Brain microvascular endothelial cell (primary cell): ENCODE measurements around the gene LRSAM1.

ENCODE experiments used
- DNase-seq: peaks from one replicate; pipeline ENCODE4 v3.0.0-alpha.2; 2020
- H3K27ac ChIP-seq: fragments of 250-450 bp; sonication (Bioruptor Pico); 2 replicates; pipeline ENCODE4 v1.5.1; 2020; ENCODE audit warnings: mild to moderate bottlenecking, moderate library complexity
- H3K27me3 ChIP-seq: fragments of 250-450 bp; sonication (Bioruptor Pico); replicated peaks from 2 replicates; pipeline ENCODE4 v1.5.1; 2020; ENCODE audit warnings: mild to moderate bottlenecking
- H3K36me3 ChIP-seq: fragments of 250-450 bp; sonication (Bioruptor Pico); replicated peaks from 2 replicates; pipeline ENCODE4 v1.5.1; 2020; ENCODE audit warnings: mild to moderate bottlenecking
- H3K4me3 ChIP-seq: 2 replicates; pipeline ENCODE4 v1.5.1; 2011; ENCODE audit warnings: low read depth, mild to moderate bottlenecking, control low read depth, low read length, moderate library complexity
- in situ Hi-C: cut with HindIII; loops from 2 replicates; pipeline ENCODE4 v1.10.0; 2017; ENCODE audit warnings: low sequenced_read_pairs, low pct_ligation_motif_present
- TF ChIP-seq, protein P1 (sequence below): IDR thresholded peaks from 2 replicates; pipeline ENCODE4 v1.5.1; 2011; ENCODE audit warnings: low read depth, mild to moderate bottlenecking, moderate library complexity, low read length, control low read depth, inconsistent platforms; ENCODE audit errors: missing control alignments

Gene LRSAM1

DNA sequence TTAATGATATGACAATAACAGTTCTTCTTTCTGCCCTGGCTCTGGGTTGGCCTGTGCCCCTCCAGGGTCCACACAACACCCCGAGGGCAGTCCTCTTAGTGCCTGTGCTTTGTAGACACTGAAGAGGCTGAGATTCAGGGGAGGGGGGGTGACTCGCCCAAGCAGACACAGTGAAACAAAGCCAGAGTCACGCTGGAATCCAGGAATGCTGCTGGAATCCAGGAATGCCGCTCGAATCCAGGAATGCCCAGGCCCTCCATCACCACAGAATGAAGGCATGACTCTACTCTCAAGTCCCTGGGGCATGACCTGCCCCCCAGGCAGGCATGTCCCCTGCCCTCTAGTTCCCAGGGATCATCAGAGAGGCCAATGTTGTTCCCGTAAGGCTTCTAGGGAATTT lies 73.1 kb downstream of the LRSAM1 start:
- in situ Hi-C loops, result no loop called here
- H3K27me3 ChIP-seq, result no peaks in the 10 kb centered on the region
- H3K36me3 ChIP-seq, result peaks cover 76% of the 10 kb centered on the region

DNA sequence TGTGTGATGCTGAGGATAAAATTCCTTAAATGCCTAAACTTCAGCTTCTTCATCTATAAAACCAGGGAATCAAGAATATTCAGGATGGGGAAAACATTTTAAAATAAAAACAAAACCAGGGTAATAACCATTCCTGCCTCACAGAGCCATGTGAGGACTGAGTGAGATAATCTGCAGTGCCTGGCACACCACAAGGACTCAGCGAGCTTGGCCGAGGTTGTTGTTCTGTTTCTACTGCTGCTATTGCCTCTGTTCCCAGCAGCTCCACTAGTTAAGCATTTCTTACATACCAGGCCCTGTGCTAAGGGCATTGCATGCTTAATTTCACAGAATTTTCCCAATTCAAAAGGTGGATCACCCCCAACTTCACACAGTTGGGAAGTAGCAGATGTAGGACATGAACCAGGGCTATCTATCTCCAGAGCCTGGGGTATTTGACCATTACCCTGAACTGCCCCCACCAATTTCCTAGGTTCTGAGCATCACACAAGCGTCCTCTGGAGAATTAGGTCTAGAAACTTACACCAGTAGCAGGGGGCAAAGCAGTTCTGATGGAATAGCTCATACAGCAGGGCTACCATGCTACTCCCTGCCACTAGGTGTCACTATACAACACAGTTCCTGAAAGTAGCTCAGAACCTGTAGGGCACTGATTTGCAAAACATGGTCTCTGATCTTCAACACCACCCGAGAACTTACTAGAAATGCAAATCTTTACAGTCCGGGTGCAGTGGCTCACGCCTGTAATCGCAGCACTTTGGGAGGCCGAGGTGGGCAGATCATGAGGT lies 74.3 kb downstream of the LRSAM1 start:
- in situ Hi-C loops, result no loop called here
- TF ChIP-seq, protein P1, sequence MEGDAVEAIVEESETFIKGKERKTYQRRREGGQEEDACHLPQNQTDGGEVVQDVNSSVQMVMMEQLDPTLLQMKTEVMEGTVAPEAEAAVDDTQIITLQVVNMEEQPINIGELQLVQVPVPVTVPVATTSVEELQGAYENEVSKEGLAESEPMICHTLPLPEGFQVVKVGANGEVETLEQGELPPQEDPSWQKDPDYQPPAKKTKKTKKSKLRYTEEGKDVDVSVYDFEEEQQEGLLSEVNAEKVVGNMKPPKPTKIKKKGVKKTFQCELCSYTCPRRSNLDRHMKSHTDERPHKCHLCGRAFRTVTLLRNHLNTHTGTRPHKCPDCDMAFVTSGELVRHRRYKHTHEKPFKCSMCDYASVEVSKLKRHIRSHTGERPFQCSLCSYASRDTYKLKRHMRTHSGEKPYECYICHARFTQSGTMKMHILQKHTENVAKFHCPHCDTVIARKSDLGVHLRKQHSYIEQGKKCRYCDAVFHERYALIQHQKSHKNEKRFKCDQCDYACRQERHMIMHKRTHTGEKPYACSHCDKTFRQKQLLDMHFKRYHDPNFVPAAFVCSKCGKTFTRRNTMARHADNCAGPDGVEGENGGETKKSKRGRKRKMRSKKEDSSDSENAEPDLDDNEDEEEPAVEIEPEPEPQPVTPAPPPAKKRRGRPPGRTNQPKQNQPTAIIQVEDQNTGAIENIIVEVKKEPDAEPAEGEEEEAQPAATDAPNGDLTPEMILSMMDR, result peak; percentile 78
- Histone ChIP-seq H3K27ac (no peak overlapping the region), H3K36me3 (peaks cover 84% of the 10 kb centered on the region), H3K27me3 (no peaks in the 10 kb centered on the region), H3K4me3 (no peak overlapping the region)
- DNase-seq, result peak; percentile 68

More for the DNA sequence above, 73.1 kb downstream of the LRSAM1 start:
- Histone ChIP-seq H3K27ac (no peak overlapping the region), H3K4me3 (no peak overlapping the region)
- TF ChIP-seq, protein P1, result no peak
- DNase-seq, result no peak

DNA sequence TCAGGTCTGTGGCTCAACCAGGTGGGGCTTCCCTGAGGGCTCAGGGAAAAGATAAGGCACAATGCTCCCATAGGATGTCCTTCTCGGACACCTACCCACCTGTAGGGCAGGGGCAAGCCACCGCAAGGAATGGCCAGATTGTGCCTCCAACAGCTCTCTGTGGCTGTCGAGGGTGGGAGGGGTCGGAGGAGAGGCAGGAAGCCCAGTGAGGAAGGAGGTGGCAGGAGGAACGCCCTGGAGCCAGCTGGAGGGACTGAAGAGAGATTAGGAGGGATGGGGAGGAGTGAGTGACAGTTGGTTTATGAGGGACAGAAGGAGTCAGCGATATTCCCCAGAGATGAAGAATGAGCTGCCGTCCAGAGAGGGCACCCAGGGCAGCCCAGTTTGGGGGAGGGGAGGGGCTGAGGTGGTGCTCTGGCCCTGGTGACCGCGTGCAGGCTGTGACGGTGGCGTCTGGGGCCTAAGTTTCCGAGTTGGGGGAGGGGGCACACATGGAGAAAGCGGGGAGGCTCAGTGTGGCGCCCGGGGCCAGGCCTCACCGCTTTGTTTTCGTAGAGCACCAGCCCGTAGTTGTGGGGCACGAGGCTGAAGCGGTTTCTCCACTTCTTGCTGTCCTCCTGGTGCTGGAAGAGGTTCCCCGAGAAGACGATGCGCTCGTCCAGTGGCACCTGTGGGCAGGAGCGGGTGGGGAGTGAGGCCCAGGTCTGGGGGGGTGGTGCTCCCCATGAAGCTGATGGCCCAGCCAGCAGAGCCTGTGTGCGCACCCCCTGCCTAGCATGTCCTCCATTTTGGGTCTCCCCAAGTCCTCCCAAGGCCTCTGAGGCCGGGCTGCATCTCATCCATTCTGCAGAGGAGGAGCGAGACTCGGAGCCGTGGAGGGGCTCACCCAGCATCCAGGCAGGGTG lies 75.6 kb downstream of the LRSAM1 start:
- no peak for DNase-seq
- Histone ChIP-seq H3K36me3 (peaks cover 93% of the 10 kb centered on the region), H3K27ac (no peak overlapping the region), H3K4me3 (no peak overlapping the region), H3K27me3 (no peaks in the 10 kb centered on the region)
- in situ Hi-C loops, result no loop called here
- TF ChIP-seq, protein P1, result no peak

DNA sequence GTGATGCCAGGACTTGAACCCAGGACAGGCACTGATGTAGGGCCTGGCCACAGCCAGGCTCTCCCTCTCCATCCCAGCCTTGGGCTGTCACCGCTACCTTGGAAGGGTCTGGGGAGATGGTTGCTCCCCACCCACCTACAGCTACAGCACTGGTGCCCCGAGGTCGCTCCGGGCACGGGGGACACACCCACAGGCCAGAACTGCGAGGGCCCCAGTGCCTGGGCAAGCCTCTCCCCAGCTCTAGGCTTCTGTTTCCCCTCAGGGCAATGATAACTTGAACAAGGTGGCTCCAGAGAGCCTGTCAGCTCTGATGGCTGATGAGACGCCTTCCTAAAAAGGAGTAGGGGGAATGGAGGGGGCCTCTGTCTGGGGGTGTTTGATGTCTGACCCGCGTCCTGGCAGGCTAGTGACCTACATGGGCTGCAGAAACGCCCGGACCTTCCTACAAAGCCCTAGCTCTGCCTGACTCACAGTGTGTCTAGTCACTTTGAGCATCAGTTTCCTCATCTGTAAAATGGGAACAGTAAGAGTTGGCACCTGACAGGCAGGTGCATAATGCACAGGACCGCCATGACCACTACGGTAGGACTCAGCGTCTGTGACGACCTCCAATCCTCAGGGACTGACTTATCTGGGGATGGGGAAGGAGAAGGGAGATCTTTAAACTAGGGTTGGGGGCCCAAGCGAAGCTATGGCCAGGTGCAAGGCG lies 76.4 kb downstream of the LRSAM1 start:
- peaks cover 88% of the 10 kb centered on the region for H3K36me3 ChIP-seq
- no peak overlapping the region for H3K4me3 ChIP-seq
- no peak overlapping the region for H3K27ac ChIP-seq
- in situ Hi-C loops, result no loop called here
- TF ChIP-seq, protein P1, result no peak
- no peaks in the 10 kb centered on the region for H3K27me3 ChIP-seq
- no peak for DNase-seq

DNA sequence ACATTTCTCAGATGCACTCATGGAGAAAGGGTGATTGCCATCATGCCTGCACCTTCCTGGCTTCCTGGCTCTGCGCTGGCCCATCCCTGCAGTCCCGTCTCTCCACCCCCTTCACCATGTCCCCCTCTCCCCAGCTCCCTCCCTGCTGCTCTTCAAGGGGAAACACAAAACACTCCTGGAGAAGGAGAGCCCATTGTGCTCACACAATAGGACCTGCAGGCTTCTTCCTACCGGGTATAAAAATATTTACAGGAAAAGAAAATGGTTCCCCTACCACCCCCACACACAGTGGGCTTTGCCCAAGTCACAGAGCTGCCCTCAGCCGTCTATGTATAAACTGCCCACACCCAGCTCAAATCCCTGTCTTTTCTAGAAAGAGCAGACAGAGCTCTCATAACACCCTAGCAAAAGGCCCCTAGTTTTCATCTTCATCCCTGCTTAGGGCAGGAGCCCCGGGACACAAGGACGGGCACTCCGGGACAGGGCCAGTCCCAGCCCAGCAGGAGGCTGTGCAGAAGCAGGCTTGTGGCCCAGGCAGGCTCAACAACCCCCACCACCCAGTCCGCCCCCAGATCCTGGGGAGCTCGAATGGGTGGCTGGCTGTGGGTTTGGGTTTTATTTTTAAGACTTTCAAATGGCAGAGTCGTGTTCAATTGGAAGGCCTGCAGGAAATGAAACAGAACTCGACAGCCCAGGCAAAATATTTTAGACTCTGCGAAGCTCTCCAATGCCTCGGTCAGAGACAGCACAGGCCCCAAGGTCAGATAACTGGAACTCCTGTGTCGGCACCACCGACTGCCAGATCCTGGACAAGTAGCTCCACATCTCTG lies 77.3 kb downstream of the LRSAM1 start:
- in situ Hi-C loops, result no loop called here
- no peak for DNase-seq
- peaks cover 84% of the 10 kb centered on the region for H3K36me3 ChIP-seq
- H3K4me3 ChIP-seq, result no peak overlapping the region
- TF ChIP-seq, protein P1, result no peak
- peak overlapping the region; percentile 15 for H3K27ac ChIP-seq
- H3K27me3 ChIP-seq, result no peaks in the 10 kb centered on the region
